ENCODE data around the gene ZNF480. TPM values are rescaled to one million over a fixed set of nuclear protein-coding genes. Genes with fewer than 3 reads are reported as not detected.
A peak's percentile ranks its signal among the peaks of the same experiment; 100 is the strongest.
"Not testable (repeated sequence)": the region's sequence is repeated elsewhere in the genome, so short reads cannot be mapped to it uniquely, and the experiment has no call there.

The ZNF480 gene
- total RNA-seq (7.0 TPM), polyA plus RNA-seq (10 to 100 TPM; 14.1 to 20.5 (median 16.1) TPM)

GRCh38 chr19:52296773-52297600, at the start of gene ZNF480:
ZNF480 (plus strand) TSS chr19:52297169; CDS start chr19:52300413, 3,244 bp downstream.
- Histone ChIP-seq H3K4me1 (ENCODE audit: control insufficient read depth, insufficient read depth, low read length, poor library complexity, severe bottlenecking) (peaks cover 10% of the 10 kb centered on the region), H3K27me3 (ENCODE audit: control insufficient read depth, insufficient read depth, low read length) (no peaks in the 10 kb centered on the region), H3K36me3 (ENCODE audit: control insufficient read depth, insufficient read depth, low read length) (peaks cover 26% of the 10 kb centered on the region), H3K27ac (ENCODE audit: insufficient read depth, low read length, poor library complexity, severe bottlenecking) (peak within 1 kb of the TSS; percentile 88), H3K9me3 (ENCODE audit: control insufficient read depth in 2 of 2, low read length in 2 of 2) (peaks cover 36 to 56% of the 10 kb centered on the region in 2 experiments), H3K4me3 (ENCODE audit: low read depth, low read length) (peak within 1 kb of the TSS; percentile 89)
- peak; percentile 77 to 87 (median 85) for DNase-seq
- Mint-ChIP-seq H3K4me1 (peaks cover 8 to 39% (median 15%) of the 10 kb centered on the region in 4 donors), H3K36me3 (peaks cover 50% of the 10 kb centered on the region), H3K27ac (peak within 1 kb of the TSS; percentile 97 to 99 (median 99)), H3K9me3 (peaks cover 4 to 56% (median 27%) of the 10 kb centered on the region in 7 donors), H3K27me3 (no peaks in the 10 kb centered on the region), H3K4me3 (peak within 1 kb of the TSS; percentile 93 to 99 (median 98))
- peak; percentile 85 to 91 for ATAC-seq (ENCODE audit: low read depth in 2 of 2)

GRCh38 chr19:52248241-52248640, 48.7 kb upstream of the ZNF480 start:
- no peak overlapping the region for H3K27ac ChIP-seq (ENCODE audit: insufficient read depth, low read length, poor library complexity, severe bottlenecking)
- peaks cover 0 to 4% (median 0%) of the 10 kb centered on the region in 7 donors for H3K9me3 Mint-ChIP-seq
- no peaks in the 10 kb centered on the region for H3K4me1 Mint-ChIP-seq
- no peaks in the 10 kb centered on the region for H3K27me3 Mint-ChIP-seq
- H3K4me1 ChIP-seq (ENCODE audit: control insufficient read depth, insufficient read depth, low read length, poor library complexity, severe bottlenecking): no peaks in the 10 kb centered on the region
- H3K27me3 ChIP-seq (ENCODE audit: control insufficient read depth, insufficient read depth, low read length): no peaks in the 10 kb centered on the region
- H3K4me3 Mint-ChIP-seq: no peak overlapping the region
- peak; percentile 32 to 49 (median 44) for DNase-seq
- H3K27ac Mint-ChIP-seq: no peak overlapping the region
- no peak overlapping the region for H3K4me3 ChIP-seq (ENCODE audit: low read depth, low read length)
- no peaks in the 10 kb centered on the region for H3K36me3 ChIP-seq (ENCODE audit: control insufficient read depth, insufficient read depth, low read length)
- peak in 1 of 2 donors; percentile 53 for ATAC-seq (ENCODE audit: low read depth in 2 of 2)
- no peaks in the 10 kb centered on the region for H3K9me3 ChIP-seq (ENCODE audit: control insufficient read depth in 2 of 2, low read length in 2 of 2)
- no peaks in the 10 kb centered on the region for H3K36me3 Mint-ChIP-seq

- H3K27ac ChIP-seq (ENCODE audit: insufficient read depth, low read length, poor library complexity, severe bottlenecking): no peak overlapping the region
- no peaks in the 10 kb centered on the region for H3K27me3 Mint-ChIP-seq
- no peak overlapping the region for H3K4me3 ChIP-seq (ENCODE audit: low read depth, low read length)
- ATAC-seq (ENCODE audit: low read depth in 2 of 2) (no peak), DNase-seq (no peak)
- no peak overlapping the region for H3K27ac Mint-ChIP-seq
- no peaks in the 10 kb centered on the region for H3K4me1 ChIP-seq (ENCODE audit: control insufficient read depth, insufficient read depth, low read length, poor library complexity, severe bottlenecking)
- H3K4me3 Mint-ChIP-seq: no peak overlapping the region
- peaks cover 0 to 8% (median 5%) of the 10 kb centered on the region in 7 donors for H3K9me3 Mint-ChIP-seq
- no peaks in the 10 kb centered on the region for H3K36me3 ChIP-seq (ENCODE audit: control insufficient read depth, insufficient read depth, low read length)
- H3K9me3 ChIP-seq (ENCODE audit: control insufficient read depth in 2 of 2, low read length in 2 of 2): peaks cover 0 to 4% of the 10 kb centered on the region in 2 experiments
- H3K4me1 Mint-ChIP-seq: no peaks in the 10 kb centered on the region
- H3K27me3 ChIP-seq (ENCODE audit: control insufficient read depth, insufficient read depth, low read length): peaks cover 3% of the 10 kb centered on the region
- H3K36me3 Mint-ChIP-seq: peaks cover 4% of the 10 kb centered on the region
These were observed 38.5 kb upstream of the ZNF480 start for GRCh38 chr19:52258426-52258825.

DNA sequence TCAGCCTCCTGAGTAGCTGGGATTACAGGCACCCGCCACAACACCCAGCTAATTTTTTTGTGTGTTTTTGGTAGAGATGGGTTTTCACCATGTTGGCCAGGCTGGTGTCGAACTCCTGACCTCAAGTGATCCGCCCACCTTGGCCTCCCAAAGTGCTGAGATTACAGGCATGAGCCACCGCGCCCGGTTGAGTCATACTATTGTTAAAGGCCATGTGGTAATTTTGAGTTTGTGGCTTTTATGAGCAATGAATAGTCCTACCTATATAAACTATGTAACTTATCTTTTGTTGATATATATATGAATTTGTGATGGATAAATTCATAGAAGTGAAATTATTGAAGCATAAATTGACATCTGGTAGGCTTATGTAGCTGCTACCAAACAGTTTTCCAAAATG, 31.4 kb upstream of the ZNF480 start:
- not testable (repeated sequence) for ATAC-seq (ENCODE audit: low read depth in 2 of 2)

DNA sequence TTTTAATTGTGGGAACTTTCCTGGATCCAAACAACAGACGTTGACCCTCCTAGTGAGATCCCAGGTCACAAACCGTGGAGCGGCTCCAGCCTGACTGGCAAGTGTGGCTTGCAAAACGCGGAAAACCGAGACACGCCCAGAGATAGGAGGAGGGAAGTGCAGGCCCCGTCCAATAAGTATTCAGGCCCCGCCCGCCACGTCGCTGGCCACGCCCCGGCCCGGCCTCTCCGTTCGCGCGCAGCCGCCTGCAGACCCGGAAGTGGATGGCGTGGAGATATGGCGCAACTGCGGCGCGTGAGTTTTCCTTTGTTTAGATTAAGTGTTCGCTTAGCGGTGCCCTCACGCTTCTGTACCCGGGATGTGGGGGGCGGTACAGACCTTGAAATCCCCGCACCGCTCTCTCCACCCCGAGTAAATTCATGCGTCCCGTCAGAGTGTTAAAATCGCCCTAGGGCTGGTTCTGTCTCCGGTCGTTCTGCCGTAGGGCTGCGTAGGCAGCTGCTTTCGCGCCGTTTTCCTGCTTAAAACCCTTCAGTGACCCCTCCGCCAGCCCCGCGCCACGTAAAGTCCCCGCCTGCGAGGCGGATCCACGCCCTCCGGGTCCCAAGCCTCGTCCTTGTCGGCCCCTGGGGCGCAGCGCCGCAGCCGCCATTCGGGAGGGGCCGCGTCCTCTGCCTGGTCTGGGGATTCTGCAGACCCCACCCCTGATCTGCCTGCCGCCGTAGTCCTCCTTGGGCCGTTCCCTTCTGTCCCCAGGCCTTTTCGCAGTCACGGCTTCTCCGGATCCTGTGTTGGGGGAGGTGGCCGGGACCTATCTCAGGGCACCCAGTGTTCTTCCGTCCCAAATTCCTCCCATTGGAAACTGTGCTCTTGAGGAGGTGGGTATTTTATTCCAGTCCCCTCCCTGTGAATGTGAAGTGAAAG, 27.4 kb upstream of the ZNF480 start, which contains the start of gene ZNF766:
Gene ZNF766, plus strand, starts transcription at position 250 of the 924 bp plus-strand sequence. Its CDS starts 27 bp downstream, at position 277.
- Histone ChIP-seq H3K36me3 (ENCODE audit: control insufficient read depth, insufficient read depth, low read length) (peaks cover 28% of the 10 kb centered on the region), H3K27me3 (ENCODE audit: control insufficient read depth, insufficient read depth, low read length) (no peaks in the 10 kb centered on the region), H3K27ac (ENCODE audit: insufficient read depth, low read length, poor library complexity, severe bottlenecking) (peak within 1 kb of the TSS; percentile 93), H3K9me3 (ENCODE audit: control insufficient read depth in 2 of 2, low read length in 2 of 2) (peaks cover 14 to 27% of the 10 kb centered on the region in 2 experiments), H3K4me3 (ENCODE audit: low read depth, low read length) (peak within 1 kb of the TSS; percentile 95), H3K4me1 (ENCODE audit: control insufficient read depth, insufficient read depth, low read length, poor library complexity, severe bottlenecking) (peaks cover 19% of the 10 kb centered on the region)
- Mint-ChIP-seq H3K27ac (peak within 1 kb of the TSS; percentile 90 to 97 (median 97)), H3K4me3 (peak within 1 kb of the TSS; percentile 93 to 99 (median 98)), H3K4me1 (peaks cover 6 to 47% (median 28%) of the 10 kb centered on the region in 4 donors), H3K36me3 (peaks cover 37% of the 10 kb centered on the region), H3K9me3 (peaks cover 4 to 22% (median 15%) of the 10 kb centered on the region in 7 donors), H3K27me3 (no peaks in the 10 kb centered on the region)
- peak; percentile 99 for ATAC-seq (ENCODE audit: low read depth in 2 of 2)
- peak; percentile 92 to 95 (median 95) for DNase-seq

More for the DNA sequence above, 31.4 kb upstream of the ZNF480 start:
- H3K4me1 Mint-ChIP-seq: peaks cover 6 to 14% (median 10%) of the 10 kb centered on the region in 4 donors
- not testable (repeated sequence) for H3K27me3 ChIP-seq (ENCODE audit: control insufficient read depth, insufficient read depth, low read length); H3K36me3 Mint-ChIP-seq; H3K9me3 Mint-ChIP-seq; DNase-seq; H3K4me1 ChIP-seq (ENCODE audit: control insufficient read depth, insufficient read depth, low read length, poor library complexity, severe bottlenecking); H3K4me3 ChIP-seq (ENCODE audit: low read depth, low read length); H3K27ac ChIP-seq (ENCODE audit: insufficient read depth, low read length, poor library complexity, severe bottlenecking); H3K9me3 ChIP-seq (ENCODE audit: control insufficient read depth in 2 of 2, low read length in 2 of 2); H3K27ac Mint-ChIP-seq; H3K27me3 Mint-ChIP-seq; H3K4me3 Mint-ChIP-seq; H3K36me3 ChIP-seq (ENCODE audit: control insufficient read depth, insufficient read depth, low read length)

DNA sequence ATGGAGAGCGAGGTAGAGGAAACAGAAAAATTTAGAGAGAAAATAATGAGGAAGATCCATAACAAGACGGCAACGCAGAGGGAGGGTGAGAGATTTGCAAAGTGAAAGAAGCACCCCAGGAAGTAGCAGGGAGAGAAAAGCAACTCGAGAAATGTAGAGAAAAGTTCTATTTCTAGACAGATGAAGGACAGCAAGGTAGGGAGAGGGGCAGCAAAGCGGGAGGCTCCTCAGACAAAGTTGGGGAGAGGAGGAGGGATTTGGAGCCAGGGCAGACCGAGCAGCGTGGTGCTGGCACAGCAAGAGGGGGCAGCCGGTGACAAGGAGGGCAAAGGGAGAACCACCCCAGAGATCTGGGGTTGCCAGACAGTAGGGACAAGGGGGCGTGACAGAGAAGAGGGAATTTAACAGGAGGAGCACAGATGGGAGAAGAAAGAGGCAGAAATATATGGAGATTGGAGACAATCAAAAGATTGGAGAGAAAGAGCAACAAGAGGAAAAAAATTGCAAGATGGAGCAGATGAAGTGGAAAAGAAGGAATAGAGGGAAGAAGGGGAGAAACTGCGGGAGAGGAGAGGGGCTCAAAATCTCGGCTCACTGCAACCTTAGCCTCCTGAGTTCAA, 26.6 kb upstream of the ZNF480 start:
- peak in 2 of 3 donors; percentile 22 to 56 for DNase-seq

GRCh38 chr19:52273301-52273700, 23.7 kb upstream of the ZNF480 start:
- DNase-seq: no peak
- peak overlapping the region in 3 of 4 donors; percentile 72 to 80 (median 74) for H3K4me3 Mint-ChIP-seq
- H3K36me3 ChIP-seq (ENCODE audit: control insufficient read depth, insufficient read depth, low read length): peaks cover 43% of the 10 kb centered on the region

More for the DNA sequence above, 26.6 kb upstream of the ZNF480 start:
- Mint-ChIP-seq H3K4me3 (peak overlapping the region; percentile 93 to 99 (median 98)), H3K4me1 (peaks cover 6 to 51% (median 29%) of the 10 kb centered on the region in 4 donors), H3K9me3 (peaks cover 2 to 25% (median 18%) of the 10 kb centered on the region in 7 donors), H3K27ac (peak overlapping the region; percentile 90 to 97 (median 97)), H3K27me3 (no peaks in the 10 kb centered on the region), H3K36me3 (peaks cover 42% of the 10 kb centered on the region)
- Histone ChIP-seq H3K9me3 (ENCODE audit: control insufficient read depth in 2 of 2, low read length in 2 of 2) (peaks cover 14 to 34% of the 10 kb centered on the region in 2 experiments), H3K4me1 (ENCODE audit: control insufficient read depth, insufficient read depth, low read length, poor library complexity, severe bottlenecking) (peaks cover 19% of the 10 kb centered on the region), H3K4me3 (ENCODE audit: low read depth, low read length) (peak overlapping the region; percentile 95), H3K27me3 (ENCODE audit: control insufficient read depth, insufficient read depth, low read length) (no peaks in the 10 kb centered on the region), H3K36me3 (ENCODE audit: control insufficient read depth, insufficient read depth, low read length) (peaks cover 31% of the 10 kb centered on the region), H3K27ac (ENCODE audit: insufficient read depth, low read length, poor library complexity, severe bottlenecking) (peak overlapping the region; percentile 93)
- no peak for ATAC-seq (ENCODE audit: low read depth in 2 of 2)

More at GRCh38 chr19:52273301-52273700, 23.7 kb upstream of the ZNF480 start:
- peak overlapping the region in 1 of 3 donors; percentile 71 for H3K27ac Mint-ChIP-seq
- Histone ChIP-seq H3K9me3 (ENCODE audit: control insufficient read depth in 2 of 2, low read length in 2 of 2) (peaks cover 31 to 64% of the 10 kb centered on the region in 2 experiments), H3K27ac (ENCODE audit: insufficient read depth, low read length, poor library complexity, severe bottlenecking) (no peak overlapping the region), H3K27me3 (ENCODE audit: control insufficient read depth, insufficient read depth, low read length) (no peaks in the 10 kb centered on the region), H3K4me1 (ENCODE audit: control insufficient read depth, insufficient read depth, low read length, poor library complexity, severe bottlenecking) (peaks cover 19% of the 10 kb centered on the region), H3K4me3 (ENCODE audit: low read depth, low read length) (no peak overlapping the region)
- peaks cover 60% of the 10 kb centered on the region for H3K36me3 Mint-ChIP-seq
- H3K27me3 Mint-ChIP-seq: no peaks in the 10 kb centered on the region
- H3K4me1 Mint-ChIP-seq: peaks cover 6 to 76% (median 29%) of the 10 kb centered on the region in 4 donors
- no peak for ATAC-seq (ENCODE audit: low read depth in 2 of 2)
- peaks cover 2 to 49% (median 21%) of the 10 kb centered on the region in 7 donors for H3K9me3 Mint-ChIP-seq
